GM18870 (cell line): ENCODE data around the gene APP.
"Not testable (repeated sequence)": the region's sequence is repeated elsewhere in the genome, so short reads cannot be mapped to it uniquely, and the experiment has no call there.

Source experiments
- ATAC-seq: cut with Tn5 transposase; IDR thresholded peaks from one replicate; pipeline ENCODE4 v1.9.1; 2021; ENCODE audit warnings: moderate library complexity; ENCODE audit not compliant: unreplicated experiment

The APP gene

GRCh38 chr21:26028183-26028582 lies 142.4 kb downstream of the APP start:
- no peak for ATAC-seq

GRCh38 chr21:26027696-26028095 lies 142.9 kb downstream of the APP start:
- ATAC-seq = no peak

GRCh38 chr21:26025536-26026512 lies 144.7 kb downstream of the APP start:
- ATAC-seq = no peak

- not testable (repeated sequence) for ATAC-seq
Measured at GRCh38 chr21:26023406-26023805, 147.2 kb downstream of the APP start.

- not testable (repeated sequence) for ATAC-seq
Measured at GRCh38 chr21:26022598-26023337, 147.8 kb downstream of the APP start.

- ATAC-seq = no peak
Measured at GRCh38 chr21:26020510-26020909, 150.1 kb downstream of the APP start.

GRCh38 chr21:26020081-26020480 lies 150.5 kb downstream of the APP start:
- no peak for ATAC-seq

- ATAC-seq = no peak
Measured at GRCh38 chr21:26019236-26019635, 151.3 kb downstream of the APP start.

GRCh38 chr21:26013970-26014369 lies 156.6 kb downstream of the APP start:
- ATAC-seq = no peak

GRCh38 chr21:26012482-26012881 lies 158.1 kb downstream of the APP start:
- not testable (repeated sequence) for ATAC-seq

- no peak for ATAC-seq
Measured at GRCh38 chr21:26011292-26011940, 159.2 kb downstream of the APP start.

- no peak for ATAC-seq
Measured at GRCh38 chr21:26007951-26008498, 162.5 kb downstream of the APP start.

GRCh38 chr21:26005464-26005863 lies 165.1 kb downstream of the APP start:
- no peak for ATAC-seq

GRCh38 chr21:26003404-26003803 lies 167.2 kb downstream of the APP start:
- ATAC-seq = no peak

GRCh38 chr21:26001356-26001755 lies 169.2 kb downstream of the APP start:
- no peak for ATAC-seq

- ATAC-seq = no peak
Measured at GRCh38 chr21:25999921-26000582, 170.5 kb downstream of the APP start.

GRCh38 chr21:25997788-25998611 lies 172.6 kb downstream of the APP start:
- ATAC-seq = no peak

- no peak for ATAC-seq
Measured at GRCh38 chr21:25995278-25995677, 175.3 kb downstream of the APP start.

GRCh38 chr21:25994758-25995163 lies 175.8 kb downstream of the APP start:
- ATAC-seq = no peak

- no peak for ATAC-seq
Measured at GRCh38 chr21:25988738-25989137, 181.8 kb downstream of the APP start.
